A549 (cell line): Measurements from ENCODE around the gene RRP8. TPM values are rescaled to one million over a fixed set of nuclear protein-coding genes. Genes with fewer than 3 reads are reported as not detected.

Experiments used
- ATAC-seq, 2 experiments: fragments of 200-7000 bp in 1 of 2; fragments of >200 bp in 1 of 2; cut with Nextera tagmentation in 1 of 2; cut with Tn5 transposase in 1 of 2; 3 replicates each; pipeline versions ENCODE4 v1.8.0 to v1.9.1; 2018 to 2020; ENCODE audit warnings: mild to moderate bottlenecking in 1 of 2, moderate library complexity in 1 of 2
- CTCF ChIA-PET: fragments of 300-600 bp; sonication (Branson Sonifier 250); formaldehyde crosslinking; extraction: SDS; loops from one replicate; lab custom pipeline; 2021; ENCODE audit warnings: antibody characterized with exemption, inconsistent platforms; lab: Yijun Ruan, JAX
- POLR2A ChIA-PET: fragments of 350-600 bp; formaldehyde crosslinking; extraction: SDS; loops from one replicate; lab custom pipeline; 2021; ENCODE audit warnings: antibody characterized with exemption, inconsistent platforms; lab: Yijun Ruan, JAX
- DNase-seq, 2 experiments: peaks; one replicate each; pipeline versions ENCODE4 v3.0.0 to v3.0.0-alpha.2; 2011 to 2016; ENCODE audit warnings: low read depth in 1 of 2, low spot score in 1 of 2
- FAIRE-seq: peaks from 2 replicates; lab custom pipeline; 2011; peaks lifted over from hg19 to GRCh38; lab: Jason Lieb, UNC
- H3K27ac ChIP-seq, 2 experiments: fragments of >200 bp; sonication (Bioruptor Twin); formaldehyde crosslinking; 3 replicates each; pipeline ENCODE4 v1.5.1; 2016 to 2017
- H3K4me1 ChIP-seq: fragments of >200 bp; sonication (Bioruptor Twin); formaldehyde crosslinking; 3 replicates; pipeline ENCODE4 v1.6.1; 2016
- H3K4me2 ChIP-seq: fragments of >200 bp; sonication (Bioruptor Twin); formaldehyde crosslinking; 3 replicates; pipeline ENCODE4 v1.6.1; 2016
- H3K4me3 ChIP-seq: fragments of >200 bp; sonication (Bioruptor Twin); formaldehyde crosslinking; 3 replicates; pipeline ENCODE4 v1.5.1; 2016
- H3K9me3 ChIP-seq: fragments of >200 bp; sonication (Bioruptor Twin); formaldehyde crosslinking; 3 replicates; pipeline ENCODE4 v1.6.1; 2016
- BHLHE40 ChIP-seq: IDR thresholded peaks from 2 replicates; pipeline ENCODE4 v1.6.1; 2012; ENCODE audit warnings: low read depth, low read length, inconsistent platforms
- CBX2 ChIP-seq: fragments of 200-600 bp; sonication (generic); IDR thresholded peaks from 2 replicates; pipeline ENCODE4 v1.6.1; 2016; ENCODE audit warnings: low read depth, mild to moderate bottlenecking, borderline replicate concordance
- CHD2 ChIP-seq: fragments of 150-350 bp; IDR thresholded peaks from 2 replicates; pipeline ENCODE4 v1.6.1; 2014; ENCODE audit warnings: low read length; ENCODE audit not compliant: partially characterized antibody
- EHMT2 ChIP-seq: fragments of 200-600 bp; sonication (generic); IDR thresholded peaks from 2 replicates; pipeline ENCODE4 v1.6.1; 2016; ENCODE audit warnings: antibody characterized with exemption, low read depth, mild to moderate bottlenecking, moderate library complexity
- FOSB ChIP-seq: fragments of 250-450 bp; sonication (Bioruptor Pico); IDR thresholded peaks from 2 replicates; pipeline ENCODE4 v1.5.0; 2020; ENCODE audit warnings: mild to moderate bottlenecking, moderate library complexity
- GATA3 ChIP-seq: IDR thresholded peaks from 2 replicates; pipeline ENCODE4 v1.6.1; 2012; ENCODE audit warnings: borderline replicate concordance
- HDAC2 ChIP-seq: fragments of 200-600 bp; sonication (generic); IDR thresholded peaks from 2 replicates; pipeline ENCODE4 v1.6.1; 2016
- HOXB5 ChIP-seq: fragments of 250-450 bp; sonication (Bioruptor Pico); IDR thresholded peaks from 2 replicates; pipeline ENCODE4 v1.5.0; 2020; ENCODE audit warnings: mild to moderate bottlenecking, moderate library complexity
- MAZ ChIP-seq: fragments of 150-350 bp; IDR thresholded peaks from 2 replicates; pipeline ENCODE4 v1.6.1; 2014; ENCODE audit warnings: antibody characterized with exemption, low read depth, low read length, borderline replicate concordance
- MYC ChIP-seq: IDR thresholded peaks from 2 replicates; pipeline ENCODE4 v1.6.1; 2012; ENCODE audit warnings: mild to moderate bottlenecking, inconsistent platforms, low read length, improper control_type of control experiment, borderline replicate concordance
- RAD21 ChIP-seq, 2 experiments: fragments of >200 bp in 1 of 2; sonication (Bioruptor Twin) in 1 of 2; formaldehyde crosslinking in 1 of 2; IDR thresholded peaks in 1 of 2; conservative IDR thresholded peaks in 1 of 2; 2 replicates in 1 of 2; 3 replicates in 1 of 2; pipeline ENCODE4 v1.6.1; 2012 to 2018; ENCODE audit warnings: inconsistent platforms in 1 of 2
- USF2 ChIP-seq: fragments of 450-650 bp; IDR thresholded peaks from 2 replicates; pipeline ENCODE4 v1.6.1; 2014; ENCODE audit warnings: antibody characterized with exemption
- WGBS: methylation state at CpG from one replicate; pipeline ENCODE4 v1.1.6; 2017; ENCODE audit errors: missing lambda C conversion rate; 5-methylcytosine and 5-hydroxymethylcytosine counted together
- polyA plus RNA-seq, 4 experiments: library from polyadenylated mRNA; depleted of rRNA in 3 of 4; stranded (reverse); fragments of >200 nt; fragmentation: RNase III in 1 of 4; extraction: RNeasy Plus Mini Kit Qiagen cat#74134 plus additional on column Dnase treatment in 1 of 4; gene quantifications; 2 replicates in 3 of 4; 3 replicates in 1 of 4; pipeline ENCODE4 v1.2.3, GENCODE V29; 2011 to 2017
- TF ChIP-seq, protein P1 (sequence below): fragments of 200-600 bp; sonication (generic); IDR thresholded peaks from 2 replicates; pipeline ENCODE4 v1.6.1; 2016; ENCODE audit warnings: antibody characterized with exemption, mild to moderate bottlenecking, moderate library complexity
- TF ChIP-seq, protein P2 (sequence below): fragments of >200 bp; sonication (Bioruptor Twin); formaldehyde crosslinking; IDR thresholded peaks from 2 replicates; pipeline ENCODE4 v1.6.1; 2016
- TF ChIP-seq, protein P3 (sequence below): fragments of 250-450 bp; sonication (Bioruptor Pico); IDR thresholded peaks from 2 replicates; pipeline ENCODE4 v1.5.0; 2021; ENCODE audit warnings: mild to moderate bottlenecking, moderate library complexity, borderline replicate concordance

Gene RRP8
- polyA plus RNA-seq, 2 of the 4 experiments (the other 2 are of a cell fraction), result 14.5 to 25.9 TPM

GRCh38 chr11:6623391-6624363 lies 20.3 kb upstream of the RRP8 start (continued):
- TF ChIP-seq, protein P1, sequence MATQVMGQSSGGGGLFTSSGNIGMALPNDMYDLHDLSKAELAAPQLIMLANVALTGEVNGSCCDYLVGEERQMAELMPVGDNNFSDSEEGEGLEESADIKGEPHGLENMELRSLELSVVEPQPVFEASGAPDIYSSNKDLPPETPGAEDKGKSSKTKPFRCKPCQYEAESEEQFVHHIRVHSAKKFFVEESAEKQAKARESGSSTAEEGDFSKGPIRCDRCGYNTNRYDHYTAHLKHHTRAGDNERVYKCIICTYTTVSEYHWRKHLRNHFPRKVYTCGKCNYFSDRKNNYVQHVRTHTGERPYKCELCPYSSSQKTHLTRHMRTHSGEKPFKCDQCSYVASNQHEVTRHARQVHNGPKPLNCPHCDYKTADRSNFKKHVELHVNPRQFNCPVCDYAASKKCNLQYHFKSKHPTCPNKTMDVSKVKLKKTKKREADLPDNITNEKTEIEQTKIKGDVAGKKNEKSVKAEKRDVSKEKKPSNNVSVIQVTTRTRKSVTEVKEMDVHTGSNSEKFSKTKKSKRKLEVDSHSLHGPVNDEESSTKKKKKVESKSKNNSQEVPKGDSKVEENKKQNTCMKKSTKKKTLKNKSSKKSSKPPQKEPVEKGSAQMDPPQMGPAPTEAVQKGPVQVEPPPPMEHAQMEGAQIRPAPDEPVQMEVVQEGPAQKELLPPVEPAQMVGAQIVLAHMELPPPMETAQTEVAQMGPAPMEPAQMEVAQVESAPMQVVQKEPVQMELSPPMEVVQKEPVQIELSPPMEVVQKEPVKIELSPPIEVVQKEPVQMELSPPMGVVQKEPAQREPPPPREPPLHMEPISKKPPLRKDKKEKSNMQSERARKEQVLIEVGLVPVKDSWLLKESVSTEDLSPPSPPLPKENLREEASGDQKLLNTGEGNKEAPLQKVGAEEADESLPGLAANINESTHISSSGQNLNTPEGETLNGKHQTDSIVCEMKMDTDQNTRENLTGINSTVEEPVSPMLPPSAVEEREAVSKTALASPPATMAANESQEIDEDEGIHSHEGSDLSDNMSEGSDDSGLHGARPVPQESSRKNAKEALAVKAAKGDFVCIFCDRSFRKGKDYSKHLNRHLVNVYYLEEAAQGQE, result no peak
- no peak for TF ChIP-seq EHMT2
- TF ChIP-seq, all 56 proteins: peak for 0

DNA sequence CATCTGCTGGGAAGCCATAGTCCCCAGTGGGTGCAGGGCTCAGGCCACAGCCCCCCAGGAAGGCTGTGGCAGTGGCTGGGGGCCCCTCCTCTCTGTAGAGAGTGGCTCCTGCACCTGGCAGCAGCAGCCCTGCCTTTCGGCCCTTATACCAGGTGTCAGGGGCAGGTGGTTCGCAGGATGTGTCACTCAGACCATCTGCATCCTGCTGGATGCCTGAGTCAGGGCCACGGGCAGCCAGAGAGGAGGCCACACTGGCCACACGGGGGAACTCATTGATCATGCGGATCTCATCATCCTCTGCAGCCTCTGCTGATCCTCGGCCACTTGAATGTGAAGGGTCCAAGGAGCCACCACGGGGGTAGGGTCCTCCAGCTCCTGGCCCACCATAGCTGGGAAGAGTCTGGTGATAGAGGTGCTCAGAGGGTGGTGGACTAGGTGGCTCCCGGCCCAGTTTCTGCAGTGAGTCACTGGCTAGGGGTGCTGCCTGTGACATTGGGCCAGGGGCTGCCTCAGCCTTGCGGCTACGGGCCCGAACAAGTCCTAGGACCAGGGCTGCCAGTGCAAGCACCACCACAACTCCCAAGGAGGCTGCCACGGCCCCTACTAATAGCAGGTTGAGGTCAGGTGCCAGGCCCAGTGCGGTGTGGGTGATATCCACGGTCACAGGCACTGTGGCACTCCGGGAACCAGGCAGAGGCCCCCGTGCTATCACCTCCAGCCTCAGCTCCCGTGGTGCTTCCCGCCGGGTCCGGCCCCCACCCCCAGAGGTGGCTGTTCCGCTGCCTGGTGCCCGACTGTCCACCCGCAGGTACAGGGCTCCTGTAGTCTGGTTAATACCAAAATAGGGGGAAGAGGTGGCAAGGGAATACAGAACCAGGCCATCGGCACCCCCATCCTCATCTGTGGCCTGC lies 19.1 kb upstream of the RRP8 start:
- ChIA-PET POLR2A (interaction anchor here (1.0 kb wide), 1 partner anchor 61 kb away, joined by 3 read pairs; the partner anchor contains the start of gene MRPL17), CTCF (interaction anchor here (1.1 to 3.8 kb wide), 7 partner anchors 10 to 92 kb away, joined by 3 to 15 read pairs (median 4); partner anchors contain the start of genes MRPL17 and TAF10)
- Histone ChIP-seq H3K9me3 (no peaks in the 10 kb centered on the region), H3K4me1 (peaks cover 12% of the 10 kb centered on the region; the same call in 2 of the 3 replicates), H3K27ac (no peak overlapping the region), H3K4me2 (no peak overlapping the region), H3K4me3 (no peak overlapping the region)
- DNase-seq, result no peak
- ATAC-seq, result no peak
- WGBS, result 71% methylated on average over 14 of the region's 24 CpGs
- TF ChIP-seq, protein P2, sequence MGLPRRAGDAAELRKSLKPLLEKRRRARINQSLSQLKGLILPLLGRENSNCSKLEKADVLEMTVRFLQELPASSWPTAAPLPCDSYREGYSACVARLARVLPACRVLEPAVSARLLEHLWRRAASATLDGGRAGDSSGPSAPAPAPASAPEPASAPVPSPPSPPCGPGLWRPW, result no peak
- TF ChIP-seq FOSB (CRISPR knock-in tag) (no peak), HOXB5 (CRISPR knock-in tag) (no peak), HDAC2 (no peak), BHLHE40 (no peak), MYC (no peak), RAD21 (conservative IDR thresholded peaks at IDR 0.05 in 1 of 2, IDR thresholded peaks at IDR 0.05 in 1 of 2) (no peak), MAZ (no peak), USF2 (no peak), GATA3 (no peak), CHD2 (no peak), CBX2 (no peak)
- TF ChIP-seq, protein P3, sequence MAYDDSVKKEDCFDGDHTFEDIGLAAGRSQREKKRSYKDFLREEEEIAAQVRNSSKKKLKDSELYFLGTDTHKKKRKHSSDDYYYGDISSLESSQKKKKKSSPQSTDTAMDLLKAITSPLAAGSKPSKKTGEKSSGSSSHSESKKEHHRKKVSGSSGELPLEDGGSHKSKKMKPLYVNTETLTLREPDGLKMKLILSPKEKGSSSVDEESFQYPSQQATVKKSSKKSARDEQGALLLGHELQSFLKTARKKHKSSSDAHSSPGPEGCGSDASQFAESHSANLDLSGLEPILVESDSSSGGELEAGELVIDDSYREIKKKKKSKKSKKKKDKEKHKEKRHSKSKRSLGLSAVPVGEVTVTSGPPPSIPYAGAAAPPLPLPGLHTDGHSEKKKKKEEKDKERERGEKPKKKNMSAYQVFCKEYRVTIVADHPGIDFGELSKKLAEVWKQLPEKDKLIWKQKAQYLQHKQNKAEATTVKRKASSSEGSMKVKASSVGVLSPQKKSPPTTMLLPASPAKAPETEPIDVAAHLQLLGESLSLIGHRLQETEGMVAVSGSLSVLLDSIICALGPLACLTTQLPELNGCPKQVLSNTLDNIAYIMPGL, result no peak
- FAIRE-seq, result no peak
